GM12878 (cell line): ENCODE measurements around the gene CACNA2D1. TPM values are rescaled to one million over a fixed set of nuclear protein-coding genes. Genes with fewer than 3 reads are reported as not detected.

Experiments
- ATAC-seq: fragments of 200-7000 bp; cut with Tn5 transposase; 3 replicates; pipeline ENCODE4 v1.9.1; 2020; ENCODE audit warnings: mild to moderate bottlenecking, moderate library complexity
- BruUV-seq: library from RNA; stranded (reverse); fragments of 400-500 nt; replicated peaks from 2 replicates; lab custom pipeline; 2021; lab: Mats Ljungman, UMichigan
- CTCF ChIA-PET: fragments of 300-600 bp; sonication (Branson Sonifier 250); formaldehyde crosslinking; extraction: SDS; loops from one replicate; lab custom pipeline; 2021; ENCODE audit warnings: inconsistent platforms; lab: Yijun Ruan, JAX
- POLR2A ChIA-PET: fragments of 350-600 bp; formaldehyde crosslinking; extraction: SDS; loops from one replicate; lab custom pipeline; 2021; ENCODE audit warnings: inconsistent platforms; lab: Charles Lee
- RAD21 ChIA-PET: fragments of 300-600 bp; sonication (Branson Sonifier 250); formaldehyde crosslinking; loops from one replicate; lab custom pipeline; 2023; ENCODE audit warnings: antibody characterized with exemption; ENCODE audit not compliant: unreplicated experiment; lab: Charles Lee
- SMC1A ChIA-PET: fragments of 300-600 bp; sonication (Branson Sonifier 250); formaldehyde crosslinking; loops from one replicate; lab custom pipeline; 2023; ENCODE audit not compliant: unreplicated experiment, uncharacterized antibody; lab: Charles Lee
- DNase-seq: peaks from one replicate; pipeline ENCODE4 v3.0.0-alpha.2; 2011; ENCODE audit warnings: low read depth, low spot score
- FAIRE-seq: peaks from 3 replicates; lab custom pipeline; 2011; peaks lifted over from hg19 to GRCh38; lab: Jason Lieb, UNC
- H2AFZ ChIP-seq: 2 replicates; pipeline ENCODE4 v1.6.0; 2011; ENCODE audit warnings: low read depth, low read length, control low read depth; ENCODE audit not compliant: control insufficient read depth
- H3K27ac ChIP-seq: 2 replicates; pipeline ENCODE4 v1.5.1; 2011; ENCODE audit warnings: control low read depth; ENCODE audit not compliant: control insufficient read depth, insufficient read depth
- H3K27me3 ChIP-seq, 2 experiments: replicated peaks in 1 of 2; 2 replicates each; pipeline versions ENCODE4 v1.6.0 to v1.6.1; 2011; ENCODE audit warnings: low read length in 1 of 2; ENCODE audit not compliant: control insufficient read depth in 2 of 2, insufficient read depth in 2 of 2
- H3K36me3 ChIP-seq, 2 experiments: 2 replicates each; pipeline ENCODE4 v1.5.1; 2011; ENCODE audit warnings: low read length in 1 of 2; ENCODE audit not compliant: control insufficient read depth in 2 of 2, insufficient read depth in 2 of 2
- H3K4me1 ChIP-seq: 2 replicates; pipeline ENCODE4 v1.6.1; 2011; ENCODE audit warnings: mild to moderate bottlenecking, low read length, moderate library complexity, mixed read lengths; ENCODE audit not compliant: control insufficient read depth, insufficient read depth
- H3K4me2 ChIP-seq: 2 replicates; pipeline ENCODE4 v1.6.0; 2011; ENCODE audit warnings: control low read depth; ENCODE audit not compliant: control insufficient read depth, insufficient read depth
- H3K4me3 ChIP-seq: fragments of 200-600 bp; sonication (generic); 2 replicates; pipeline ENCODE4 v1.5.1; 2016
- H3K79me2 ChIP-seq: 2 replicates; pipeline ENCODE4 v1.6.0; 2011; ENCODE audit warnings: low read length; ENCODE audit not compliant: control insufficient read depth, insufficient read depth
- H3K9ac ChIP-seq: 2 replicates; pipeline ENCODE4 v1.8.0; 2011; ENCODE audit warnings: low read length, control low read depth, mixed read lengths; ENCODE audit not compliant: control insufficient read depth, insufficient read depth
- H3K9me3 ChIP-seq: replicated peaks from 3 replicates; pipeline ENCODE4 v1.5.1; 2011; ENCODE audit warnings: mild to moderate bottlenecking, low read length; ENCODE audit not compliant: control insufficient read depth, insufficient read depth
- H4K20me1 ChIP-seq: 2 replicates; pipeline ENCODE4 v1.6.0; 2011; ENCODE audit not compliant: control insufficient read depth, insufficient read depth
- CBFB ChIP-seq: IDR thresholded peaks from 2 replicates; pipeline ENCODE4 v1.6.1; 2016; ENCODE audit warnings: antibody characterized with exemption, low read depth
- CREB1 ChIP-seq: IDR thresholded peaks from 2 replicates; pipeline ENCODE4 v1.6.1; 2012; ENCODE audit warnings: low read depth, mild to moderate bottlenecking, inconsistent platforms
- DPF2 ChIP-seq: fragments of 450-650 bp; IDR thresholded peaks from 2 replicates; pipeline ENCODE4 v1.6.1; 2017; ENCODE audit warnings: mild to moderate bottlenecking
- E2F8 ChIP-seq: fragments of 450-650 bp; IDR thresholded peaks from 2 replicates; pipeline ENCODE4 v1.6.1; 2018; ENCODE audit warnings: mild to moderate bottlenecking, low read depth, moderate library complexity; ENCODE audit not compliant: partially characterized antibody
- HDAC2 ChIP-seq: fragments of 200-600 bp; sonication (generic); IDR thresholded peaks from 2 replicates; pipeline ENCODE4 v1.6.1; 2017
- NFYB ChIP-seq: IDR thresholded peaks from 2 replicates; pipeline ENCODE4 v1.6.1; 2011; ENCODE audit warnings: low read depth, mild to moderate bottlenecking, low read length, improper control_type of control experiment, moderate library complexity; ENCODE audit not compliant: insufficient read depth
- POLR2AphosphoS2 ChIP-seq: IDR thresholded peaks from 2 replicates; pipeline ENCODE4 v1.6.1; 2011; ENCODE audit warnings: low read depth, mild to moderate bottlenecking, low read length, improper control_type of control experiment, moderate library complexity
- RUNX3 ChIP-seq: IDR thresholded peaks from 2 replicates; pipeline ENCODE4 v1.6.1; 2012; ENCODE audit warnings: low read length, inconsistent platforms
- SIN3A ChIP-seq: IDR thresholded peaks from 2 replicates; pipeline ENCODE4 v1.6.1; 2012; ENCODE audit warnings: low read depth, low read length, improper control_type of control experiment
- SIX5 ChIP-seq: IDR thresholded peaks from 2 replicates; pipeline ENCODE4 v1.6.1; 2011; ENCODE audit warnings: mild to moderate bottlenecking, low read depth, low read length, moderate library complexity; ENCODE audit not compliant: severe bottlenecking
- TARDBP ChIP-seq: IDR thresholded peaks from 2 replicates; pipeline ENCODE4 v1.6.1; 2016; ENCODE audit warnings: borderline replicate concordance
- ZBTB40 ChIP-seq: fragments of 450-650 bp; IDR thresholded peaks from 2 replicates; pipeline ENCODE4 v1.6.1; 2016; ENCODE audit warnings: mild to moderate bottlenecking, moderate library complexity, borderline replicate concordance
- WGBS: methylation state at CpG from one replicate; pipeline ENCODE4 v1.1.6; 2016; ENCODE audit warnings: low lambda C conversion rate; ENCODE audit not compliant: insufficient replicate concordance, insufficient coverage; ENCODE audit errors: missing lambda C conversion rate; 5-methylcytosine and 5-hydroxymethylcytosine counted together
- in situ Hi-C: fragments of 300-500 bp; cut with MboI; formaldehyde crosslinking; loops from 9 replicates; pipeline ENCODE4 v1.14.3; 2018; ENCODE audit warnings: mixed read lengths
- intact Hi-C: fragments of 100-400 bp; cut with micrococcal nuclease; formaldehyde crosslinking; loops from one replicate; pipeline ENCODE4 v1.14.2; 2022; ENCODE audit not compliant: unreplicated experiment
- polyA plus RNA-seq, 11 experiments: library from polyadenylated mRNA; depleted of rRNA in 4 of 11; unstranded in 6 of 11; stranded (reverse) in 5 of 11; fragments of >200 nt; fragmentation: Nextera tagmentation in 4 of 11; fragmentation: Illumina TruSeq in 1 of 11; extraction: Ambion mirVana in 4 of 11; extraction: Trizol in 1 of 11; gene quantifications; 1 replicate in 1 of 11; 2 replicates in 10 of 11; pipeline versions ENCODE4 v1.2.1 to v1.2.3, GENCODE V29; 2011 to 2016; ENCODE audit warnings: inconsistent platforms in 2 of 11, missing spikeins in 2 of 11, low read depth in 1 of 11
- total RNA-seq, 4 experiments: library from RNA; depleted of rRNA in 3 of 4; stranded (reverse); fragments of >200 nt in 3 of 4; fragmentation: Illumina TruSeq in 1 of 4; extraction: Trizol in 1 of 4; gene quantifications; 2 replicates each; pipeline versions ENCODE4 v1.2.1 to v1.2.3, GENCODE V29; 2013 to 2021
- TF ChIP-seq, protein P1 (sequence below): fragments of 450-650 bp; IDR thresholded peaks from 2 replicates; pipeline ENCODE4 v1.6.1; 2016; ENCODE audit warnings: mild to moderate bottlenecking
- TF ChIP-seq, protein P2 (sequence below): IDR thresholded peaks from 2 replicates; pipeline ENCODE4 v1.6.1; 2012; ENCODE audit warnings: low read depth, low read length, improper control_type of control experiment
- TF ChIP-seq, protein P3 (sequence below): fragments of 450-650 bp; IDR thresholded peaks from 2 replicates; pipeline ENCODE4 v1.6.1; 2016; ENCODE audit warnings: mild to moderate bottlenecking

Gene CACNA2D1
- total and polyA plus RNA-seq, 10 of the 15 experiments (the other 5 are each of a cell fraction or from before 2014, with no cell fraction given): 0.14 to 14.8 (median 0.97) TPM

DNA sequence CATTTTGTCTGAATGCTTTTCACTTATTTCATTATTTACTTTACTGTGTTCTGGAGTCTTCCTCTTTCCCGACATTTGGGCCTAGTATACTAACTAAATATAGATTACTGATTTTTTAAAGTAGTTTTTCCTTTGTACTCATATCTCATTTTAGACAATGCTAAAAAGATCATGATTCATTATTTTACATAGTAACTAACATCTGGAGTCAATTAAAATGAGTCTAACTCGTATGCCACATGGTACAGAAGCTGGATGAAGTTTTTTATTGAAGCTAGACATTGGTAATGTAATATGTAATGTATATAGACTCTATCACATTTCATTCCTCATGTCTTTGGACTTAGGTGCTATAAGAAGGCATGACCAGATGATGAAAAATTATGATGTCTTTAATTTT is 517.4 kb downstream of the CACNA2D1 start:
- SMC1A ChIA-PET: interaction anchor here (0.6 to 2.2 kb wide), 12 partner anchors 11 to 242 kb away, joined by 3 to 7 read pairs (median 3); partner anchors contain the start of gene HGF
- DNase-seq (no peak), ATAC-seq (no peak), FAIRE-seq (no peak)
- POLR2A ChIA-PET: no interaction called here
- 4% methylated on average over 2 of the region's 2 CpGs for WGBS
- Histone ChIP-seq H3K36me3 (no peaks in the 10 kb centered on the region), H3K9me3 (no peaks in the 10 kb centered on the region), H3K79me2 (no peaks in the 10 kb centered on the region), H3K27ac (no peak overlapping the region), H3K4me2 (no peak overlapping the region), H3K4me1 (peaks cover 14% of the 10 kb centered on the region), H3K9ac (no peak overlapping the region), H3K27me3 (no peaks in the 10 kb centered on the region), H3K4me3 (no peak overlapping the region), H4K20me1 (no peaks in the 10 kb centered on the region), H2AFZ (no peak overlapping the region)
- intact Hi-C loops (no loop called here), in situ Hi-C loops (no loop called here)
- RAD21 ChIA-PET: interaction anchor here (0.7 to 1.2 kb wide), 6 partner anchors 30 to 242 kb away, joined by 3 read pairs; partner anchors contain the start of gene HGF
- no peak for TF ChIP-seq SIN3A
- TF ChIP-seq DPF2: no peak
- TF ChIP-seq, protein P1, sequence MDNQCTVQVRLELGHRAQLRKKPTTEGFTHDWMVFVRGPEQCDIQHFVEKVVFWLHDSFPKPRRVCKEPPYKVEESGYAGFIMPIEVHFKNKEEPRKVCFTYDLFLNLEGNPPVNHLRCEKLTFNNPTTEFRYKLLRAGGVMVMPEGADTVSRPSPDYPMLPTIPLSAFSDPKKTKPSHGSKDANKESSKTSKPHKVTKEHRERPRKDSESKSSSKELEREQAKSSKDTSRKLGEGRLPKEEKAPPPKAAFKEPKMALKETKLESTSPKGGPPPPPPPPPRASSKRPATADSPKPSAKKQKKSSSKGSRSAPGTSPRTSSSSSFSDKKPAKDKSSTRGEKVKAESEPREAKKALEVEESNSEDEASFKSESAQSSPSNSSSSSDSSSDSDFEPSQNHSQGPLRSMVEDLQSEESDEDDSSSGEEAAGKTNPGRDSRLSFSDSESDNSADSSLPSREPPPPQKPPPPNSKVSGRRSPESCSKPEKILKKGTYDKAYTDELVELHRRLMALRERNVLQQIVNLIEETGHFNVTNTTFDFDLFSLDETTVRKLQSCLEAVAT: no peak
- no peak for TF ChIP-seq CBFB
- no peak for TF ChIP-seq ZBTB40
- TF ChIP-seq, protein P2, sequence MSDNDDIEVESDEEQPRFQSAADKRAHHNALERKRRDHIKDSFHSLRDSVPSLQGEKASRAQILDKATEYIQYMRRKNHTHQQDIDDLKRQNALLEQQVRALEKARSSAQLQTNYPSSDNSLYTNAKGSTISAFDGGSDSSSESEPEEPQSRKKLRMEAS: no peak
- TF ChIP-seq, protein P3, sequence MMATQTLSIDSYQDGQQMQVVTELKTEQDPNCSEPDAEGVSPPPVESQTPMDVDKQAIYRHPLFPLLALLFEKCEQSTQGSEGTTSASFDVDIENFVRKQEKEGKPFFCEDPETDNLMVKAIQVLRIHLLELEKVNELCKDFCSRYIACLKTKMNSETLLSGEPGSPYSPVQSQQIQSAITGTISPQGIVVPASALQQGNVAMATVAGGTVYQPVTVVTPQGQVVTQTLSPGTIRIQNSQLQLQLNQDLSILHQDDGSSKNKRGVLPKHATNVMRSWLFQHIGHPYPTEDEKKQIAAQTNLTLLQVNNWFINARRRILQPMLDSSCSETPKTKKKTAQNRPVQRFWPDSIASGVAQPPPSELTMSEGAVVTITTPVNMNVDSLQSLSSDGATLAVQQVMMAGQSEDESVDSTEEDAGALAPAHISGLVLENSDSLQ: no peak
- no peak for TF ChIP-seq CREB1
- TF ChIP-seq TARDBP: no peak
- no peak for TF ChIP-seq SIX5
- no peak for TF ChIP-seq HDAC2
- TF ChIP-seq E2F8: no peak
- TF ChIP-seq POLR2AphosphoS2: no peak
- no peak for TF ChIP-seq RUNX3
- no peak for TF ChIP-seq NFYB
- CTCF ChIA-PET: interaction anchor here (0.5 to 2.9 kb wide), 4 partner anchors 79 to 680 kb away, joined by 3 to 8 read pairs (median 3); no protein-coding TSS in a partner anchor
- BruUV-seq: no TSS peak
